NCI-H1048 (cell line): ENCODE measurements around the gene MAN2A2.
A peak's percentile ranks its signal among the peaks of the same experiment; 100 is the strongest.
"Not testable (repeated sequence)": the region's sequence is repeated elsewhere in the genome, so short reads cannot be mapped to it uniquely, and the experiment has no call there.

ENCODE experiments used
- DNase-seq: peaks from one replicate; lab custom pipeline; 2025; lab: John Stamatoyannopoulos, UW

Gene MAN2A2

GRCh38 chr15:90883976-90884718 lies 19.0 kb upstream of the MAN2A2 start, which contains the start of gene FES:
FES (plus strand) TSS chr15:90884504; CDS start chr15:90885046, 542 bp downstream.
- DNase-seq, result no peak

DNA sequence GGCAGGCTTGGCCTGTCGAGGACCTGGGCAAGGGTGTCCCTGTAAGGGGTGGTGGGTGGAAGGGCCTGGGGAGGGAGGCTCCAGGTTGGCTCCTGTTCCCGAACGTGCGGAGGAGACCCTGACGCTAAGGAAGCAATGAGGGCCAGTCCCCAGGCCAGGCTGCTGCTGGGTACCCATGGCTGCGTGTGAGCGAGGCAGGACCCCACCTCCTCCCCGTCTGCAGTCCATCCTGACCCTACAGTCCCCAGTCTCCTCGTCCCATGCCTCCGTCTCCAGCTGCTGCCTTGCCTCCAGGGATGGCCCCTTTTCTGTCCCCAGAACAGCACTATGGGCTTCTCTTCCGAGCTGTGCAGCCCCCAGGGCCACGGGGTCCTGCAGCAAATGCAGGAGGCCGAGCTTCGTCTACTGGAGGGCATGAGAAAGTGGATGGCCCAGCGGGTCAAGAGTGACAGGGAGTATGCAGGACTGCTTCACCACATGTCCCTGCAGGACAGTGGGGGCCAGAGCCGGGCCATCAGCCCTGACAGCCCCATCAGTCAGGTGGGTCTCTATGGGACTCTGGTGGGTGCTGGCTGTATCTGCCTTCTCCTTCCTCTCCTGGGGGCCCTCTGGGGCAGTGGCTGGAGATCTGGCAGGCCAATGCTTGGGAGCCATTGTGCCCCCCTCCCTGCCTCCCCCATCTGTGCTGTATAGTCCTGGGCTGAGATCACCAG lies 18.2 kb upstream of the MAN2A2 start:
- no peak for DNase-seq

GRCh38 chr15:90885432-90886290 lies 17.4 kb upstream of the MAN2A2 start:
- peak; percentile 43 for DNase-seq

DNA sequence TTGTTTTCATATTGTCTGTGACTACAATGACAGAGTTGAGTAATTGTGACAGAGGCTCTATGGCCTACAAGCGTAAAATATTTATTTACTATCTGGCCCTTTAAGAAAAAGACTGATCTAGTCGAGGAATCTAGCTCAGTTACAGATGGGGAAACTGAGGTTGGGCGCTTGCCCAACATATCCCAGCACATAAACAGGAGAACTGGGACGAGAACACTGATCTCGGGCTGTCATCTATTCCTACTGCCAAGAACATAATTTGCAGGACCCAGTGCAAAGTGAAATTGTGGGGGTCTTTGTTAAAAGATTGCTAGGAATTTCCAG lies 16.8 kb upstream of the MAN2A2 start:
- DNase-seq, result no peak

GRCh38 chr15:90887037-90887481 lies 16.0 kb upstream of the MAN2A2 start:
- no peak for DNase-seq

DNA sequence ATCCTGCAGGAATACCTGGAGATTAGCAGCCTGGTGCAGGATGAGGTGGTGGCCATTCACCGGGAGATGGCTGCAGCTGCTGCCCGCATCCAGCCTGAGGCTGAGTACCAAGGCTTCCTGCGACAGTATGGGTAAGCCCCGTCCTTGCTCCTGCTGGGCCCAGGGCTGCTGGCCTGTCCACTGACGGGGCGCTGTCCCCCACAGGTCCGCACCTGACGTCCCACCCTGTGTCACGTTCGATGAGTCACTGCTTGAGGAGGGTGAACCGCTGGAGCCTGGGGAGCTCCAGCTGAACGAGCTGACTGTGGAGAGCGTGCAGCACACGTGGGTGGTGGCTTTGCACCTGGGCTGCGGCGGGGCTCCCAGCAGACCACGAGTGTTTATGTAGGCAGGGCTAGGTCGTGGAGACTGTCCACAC lies 13.8 kb upstream of the MAN2A2 start:
- DNase-seq, result no peak

DNA sequence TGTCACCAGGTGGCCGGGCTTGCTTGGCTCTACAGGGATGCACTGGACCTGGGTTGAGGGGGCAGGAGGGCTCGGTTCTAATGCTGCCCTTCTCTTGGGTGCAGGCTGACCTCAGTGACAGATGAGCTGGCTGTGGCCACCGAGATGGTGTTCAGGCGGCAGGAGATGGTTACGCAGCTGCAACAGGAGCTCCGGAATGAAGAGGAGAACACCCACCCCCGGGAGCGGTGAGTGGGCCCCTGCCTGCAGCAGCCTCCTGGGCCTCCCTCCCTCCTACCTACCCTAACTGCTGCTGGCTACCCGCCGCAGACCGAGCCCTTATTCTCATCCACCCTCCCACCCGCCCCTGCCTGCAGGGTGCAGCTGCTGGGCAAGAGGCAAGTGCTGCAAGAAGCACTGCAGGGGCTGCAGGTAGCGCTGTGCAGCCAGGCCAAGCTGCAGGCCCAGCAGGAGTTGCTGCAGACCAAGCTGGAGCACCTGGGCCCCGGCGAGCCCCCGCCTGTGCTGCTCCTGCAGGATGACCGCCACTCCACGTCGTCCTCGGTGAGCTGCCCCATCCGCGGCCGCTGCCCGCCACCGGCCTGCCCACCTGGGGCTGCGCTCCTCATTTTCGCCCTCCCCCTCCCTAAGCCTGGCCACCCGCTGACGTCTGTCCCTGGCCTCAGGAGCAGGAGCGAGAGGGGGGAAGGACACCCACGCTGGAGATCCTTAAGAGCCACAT lies 13.2 kb upstream of the MAN2A2 start:
- no peak for DNase-seq

DNA sequence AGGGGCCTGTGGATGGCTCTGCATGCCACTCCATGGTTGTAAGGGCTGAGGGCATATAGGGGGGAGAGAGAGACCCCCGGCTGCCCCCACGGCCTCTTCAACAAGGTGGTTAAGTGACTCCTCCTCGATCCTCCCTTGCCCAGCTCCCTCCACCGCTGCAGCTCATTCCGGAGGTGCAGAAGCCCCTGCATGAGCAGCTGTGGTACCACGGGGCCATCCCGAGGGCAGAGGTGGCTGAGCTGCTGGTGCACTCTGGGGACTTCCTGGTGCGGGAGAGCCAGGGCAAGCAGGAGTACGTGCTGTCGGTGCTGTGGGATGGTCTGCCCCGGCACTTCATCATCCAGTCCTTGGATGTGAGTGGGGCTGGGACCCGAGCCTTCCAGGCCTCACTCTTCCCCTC lies 12.3 kb upstream of the MAN2A2 start:
- DNase-seq, result no peak

DNA sequence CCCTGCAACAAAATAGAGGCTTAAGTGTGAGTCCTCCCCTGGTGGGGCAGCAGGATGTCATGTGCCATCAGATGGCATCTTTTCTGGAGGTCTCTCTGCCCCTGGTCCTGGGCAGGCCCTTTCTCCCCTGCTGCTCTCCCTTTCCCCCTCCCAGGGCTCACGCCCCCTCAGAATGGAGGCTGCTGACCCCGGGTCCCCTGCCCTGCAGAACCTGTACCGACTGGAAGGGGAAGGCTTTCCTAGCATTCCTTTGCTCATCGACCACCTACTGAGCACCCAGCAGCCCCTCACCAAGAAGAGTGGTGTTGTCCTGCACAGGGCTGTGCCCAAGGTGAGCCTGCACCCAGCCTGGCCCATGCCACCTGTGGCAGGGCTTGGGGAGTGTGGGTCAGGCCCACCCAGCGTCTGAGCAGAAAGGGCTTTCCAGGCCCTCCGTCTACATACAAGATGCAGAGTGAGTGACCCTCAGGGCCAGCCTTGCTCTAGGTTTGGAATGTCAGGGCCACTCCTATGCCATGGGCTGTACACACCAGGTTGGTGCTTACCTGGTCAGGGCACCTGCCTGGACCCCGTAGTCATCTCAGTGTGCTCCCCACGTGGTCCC lies 11.7 kb upstream of the MAN2A2 start:
- DNase-seq, result no peak

DNA sequence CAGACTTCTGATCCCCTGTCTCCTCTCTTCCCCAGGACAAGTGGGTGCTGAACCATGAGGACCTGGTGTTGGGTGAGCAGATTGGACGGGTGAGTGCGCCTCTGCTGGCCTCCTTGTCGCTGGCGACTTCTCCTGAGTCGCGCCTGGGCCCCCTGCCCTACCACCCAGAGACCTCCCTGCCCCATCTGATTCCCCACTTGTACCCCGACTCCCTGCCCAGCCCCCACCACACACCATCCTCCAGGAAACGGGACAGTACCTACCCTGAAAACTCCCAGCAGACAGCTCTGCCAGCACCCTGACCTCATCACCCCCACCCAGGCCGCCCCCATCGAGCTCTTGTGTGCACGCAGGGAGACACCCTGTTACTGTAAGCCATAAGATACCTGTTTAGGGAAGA lies 11.1 kb upstream of the MAN2A2 start:
- no peak for DNase-seq

GRCh38 chr15:90892498-90893174 lies 10.5 kb upstream of the MAN2A2 start:
- no peak for DNase-seq

- DNase-seq, result no peak
Observed at GRCh38 chr15:90893175-90894090, 9.7 kb upstream of the MAN2A2 start.

GRCh38 chr15:90895571-90896117 lies 7.5 kb upstream of the MAN2A2 start:
- no peak for DNase-seq

DNA sequence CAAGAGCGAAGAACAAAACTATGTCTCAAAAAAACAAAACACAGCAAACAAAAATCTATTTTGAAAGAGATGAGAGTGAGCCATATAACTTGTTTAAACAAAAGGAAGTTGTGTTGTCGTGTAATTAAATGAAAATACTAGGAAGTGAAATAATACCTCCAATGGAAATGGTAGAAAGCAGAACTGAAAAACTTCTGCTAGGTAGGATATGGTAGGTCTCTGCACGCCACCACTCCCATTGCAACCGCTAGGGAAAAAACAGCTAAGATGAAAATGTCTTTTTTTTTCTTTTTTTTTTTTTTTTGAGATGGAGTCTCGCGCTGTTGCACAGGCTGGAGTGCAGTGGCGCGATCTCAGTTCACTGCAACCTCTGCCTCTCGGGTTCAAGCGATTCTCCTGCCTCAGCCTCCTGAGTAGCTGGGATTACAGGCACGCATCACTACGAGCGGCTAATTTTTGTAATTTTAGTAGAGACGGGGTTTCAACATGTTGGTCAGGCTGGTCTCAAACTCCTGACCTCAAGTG lies 5.9 kb upstream of the MAN2A2 start:
- not testable (repeated sequence) for DNase-seq

DNA sequence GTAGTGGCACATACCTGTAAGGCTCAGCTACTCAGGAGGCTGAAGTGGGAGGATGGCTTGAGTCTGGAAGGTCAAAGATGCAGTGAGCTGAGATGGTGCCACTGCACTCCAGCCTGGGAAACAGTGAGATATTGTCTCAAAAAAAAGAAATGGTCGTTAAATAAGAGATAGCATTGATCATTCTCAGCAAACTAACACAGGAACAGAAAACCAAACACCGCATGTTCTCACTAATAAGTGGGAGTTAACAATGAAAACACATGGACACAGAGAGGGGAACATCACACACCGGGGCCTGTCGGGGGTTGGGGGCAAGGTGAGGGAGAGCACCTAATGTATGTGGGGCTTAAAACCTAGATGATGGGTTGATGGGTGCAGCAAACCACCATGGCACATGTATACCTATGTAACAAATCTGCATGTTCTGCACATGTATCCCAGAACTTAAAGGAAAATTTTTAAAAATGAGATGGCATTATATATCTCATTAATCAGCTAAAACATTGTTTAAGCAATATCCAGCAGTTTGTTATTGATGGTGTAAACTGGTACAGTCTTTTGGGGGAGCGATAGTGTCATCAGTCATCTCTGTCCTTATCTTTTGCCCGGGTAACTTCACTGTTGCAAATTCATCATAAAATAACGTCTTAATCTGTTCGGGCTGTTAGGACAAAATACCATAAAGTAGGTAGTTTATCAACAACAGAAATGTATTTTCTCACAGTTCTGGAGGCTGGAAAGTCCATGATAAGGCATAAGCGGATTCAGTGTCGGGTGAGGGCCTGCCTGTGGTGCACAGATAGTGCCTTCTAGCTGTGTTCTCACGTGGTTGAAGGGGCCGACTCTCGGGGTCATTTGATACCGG lies 1.7 kb upstream of the MAN2A2 start:
- no peak for DNase-seq

DNA sequence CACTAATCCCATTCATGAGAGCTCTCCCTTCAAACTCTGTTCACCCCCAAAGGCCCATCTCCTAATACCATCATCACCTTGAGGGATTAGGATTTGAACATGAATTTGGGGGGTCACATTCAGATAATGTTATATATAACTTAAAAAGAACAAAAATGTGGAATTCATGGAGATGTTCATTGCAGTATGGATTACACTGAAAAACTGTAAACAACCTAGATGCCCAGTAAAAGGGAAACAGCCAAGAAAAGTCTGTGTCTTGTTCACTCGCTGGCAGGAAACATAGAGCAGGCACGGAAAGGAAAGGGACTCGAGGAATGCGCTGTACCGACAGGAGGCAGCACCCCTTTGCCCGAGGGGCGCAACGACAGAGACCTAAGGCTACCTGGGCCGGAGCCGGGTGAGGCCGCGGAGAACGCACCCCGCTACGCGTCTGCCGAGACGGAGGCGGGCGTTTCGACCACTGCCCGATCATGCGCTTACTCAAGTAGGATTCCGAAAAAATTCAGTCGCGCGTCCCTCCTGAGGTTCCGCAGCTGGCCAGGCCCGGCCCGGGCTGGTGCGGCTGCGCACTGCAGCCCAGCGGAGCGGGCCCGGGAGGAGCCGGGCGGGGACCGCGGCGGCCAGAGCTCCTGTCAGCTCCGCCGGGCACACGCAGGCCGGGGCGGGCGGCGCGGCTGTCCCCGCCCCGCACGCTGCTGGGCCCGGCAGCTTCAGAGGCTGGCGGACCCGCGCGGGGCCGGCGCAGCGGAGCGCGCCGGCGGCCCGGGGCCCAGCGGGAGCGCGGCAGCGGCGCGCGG lies 862 bp upstream of the MAN2A2 start:
- DNase-seq, result peak; percentile 54

DNA sequence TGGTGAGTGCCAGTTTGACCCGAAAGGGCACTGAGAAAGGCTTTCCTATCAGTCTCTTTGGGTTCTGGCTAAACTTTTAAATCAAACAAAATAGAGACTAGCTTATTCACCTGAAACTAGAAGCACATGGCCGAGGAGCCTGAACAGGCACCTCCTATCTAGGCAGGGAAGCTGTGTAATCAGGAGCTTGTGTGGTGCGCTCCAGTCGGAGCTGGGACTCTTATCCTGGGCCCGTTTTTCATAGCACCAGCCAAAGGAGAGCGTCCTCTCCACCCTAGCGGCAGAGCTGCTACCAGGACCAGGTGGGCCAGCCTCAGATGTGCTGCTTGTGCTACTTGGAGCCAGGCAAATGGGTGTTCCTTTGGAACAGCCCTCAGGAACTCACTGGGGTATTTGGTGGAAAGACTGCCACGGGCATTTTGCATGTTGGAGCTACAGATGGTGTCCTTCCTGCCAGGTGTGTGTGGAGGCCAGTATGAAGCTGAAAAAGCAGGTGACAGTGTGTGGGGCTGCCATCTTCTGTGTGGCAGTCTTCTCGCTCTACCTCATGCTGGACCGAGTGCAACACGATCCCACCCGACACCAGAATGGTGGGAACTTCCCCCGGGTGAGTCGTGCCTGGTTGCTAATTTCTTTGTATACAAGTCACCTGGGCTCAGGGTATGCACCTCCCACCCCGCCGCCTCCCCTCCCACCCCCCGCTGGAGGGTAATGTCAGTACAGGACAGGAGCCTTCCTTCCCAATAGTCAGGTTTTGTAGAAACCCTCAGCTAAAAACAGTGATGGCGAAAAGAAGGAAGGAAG lies 833 bp downstream of the MAN2A2 start:
- DNase-seq, result no peak
